NCI-H1092 treated with DMSO at 0.1 percent for 48 hours (cell line): Measurements from ENCODE around the gene ZFYVE28.
A peak's percentile ranks its signal among the peaks of the same experiment; 100 is the strongest.
"Not testable (repeated sequence)": the region's sequence is repeated elsewhere in the genome, so short reads cannot be mapped to it uniquely, and the experiment has no call there.

Experiments used
- DNase-seq: peaks from one replicate; lab custom pipeline; 2025; lab: John Stamatoyannopoulos, UW

The ZFYVE28 gene

DNA sequence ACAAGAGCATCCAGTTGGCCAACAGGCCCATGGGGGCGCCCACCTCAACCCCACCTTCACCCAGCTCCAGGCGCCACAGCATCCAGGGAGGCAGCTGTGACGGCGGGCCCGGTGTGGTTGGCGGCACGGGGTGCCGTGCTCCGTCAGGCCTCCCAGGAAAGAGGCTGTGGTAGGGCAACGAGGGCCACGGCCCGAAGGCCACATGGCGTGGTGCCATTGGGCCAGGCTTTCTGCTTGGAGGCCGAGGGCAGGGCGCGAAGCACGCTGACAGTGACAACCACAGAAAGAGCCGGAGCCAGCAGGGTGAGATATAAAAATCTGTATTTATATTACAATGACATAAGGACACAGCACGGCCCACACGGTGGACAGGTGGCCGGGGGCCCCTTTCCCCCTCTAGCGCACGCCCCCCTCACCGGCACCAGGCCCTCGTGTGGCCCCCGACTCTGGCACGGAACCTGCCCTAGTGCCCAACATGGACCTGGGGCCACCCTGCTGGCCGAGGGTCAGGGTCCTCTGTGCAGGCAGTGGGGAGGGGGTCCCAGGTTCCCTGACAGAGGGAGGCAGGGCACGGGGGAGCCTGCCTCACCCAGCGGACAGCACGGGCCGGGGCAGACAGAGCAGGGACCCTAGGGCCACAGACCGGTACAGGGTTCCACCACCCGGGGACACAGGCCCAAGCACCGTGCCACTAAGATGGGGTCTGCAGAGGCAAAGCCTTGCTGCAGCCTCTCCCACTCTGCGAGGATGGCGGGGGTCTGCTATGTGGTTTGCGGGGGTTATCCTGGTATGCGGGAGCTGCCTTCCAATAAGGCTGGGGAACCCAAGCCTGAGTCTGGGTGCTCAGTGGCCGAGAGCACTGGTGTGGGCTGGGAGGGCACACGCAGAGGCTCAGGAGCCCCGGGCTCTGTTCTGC, 171.1 kb downstream of the ZFYVE28 start:
- DNase-seq: no peak

DNA sequence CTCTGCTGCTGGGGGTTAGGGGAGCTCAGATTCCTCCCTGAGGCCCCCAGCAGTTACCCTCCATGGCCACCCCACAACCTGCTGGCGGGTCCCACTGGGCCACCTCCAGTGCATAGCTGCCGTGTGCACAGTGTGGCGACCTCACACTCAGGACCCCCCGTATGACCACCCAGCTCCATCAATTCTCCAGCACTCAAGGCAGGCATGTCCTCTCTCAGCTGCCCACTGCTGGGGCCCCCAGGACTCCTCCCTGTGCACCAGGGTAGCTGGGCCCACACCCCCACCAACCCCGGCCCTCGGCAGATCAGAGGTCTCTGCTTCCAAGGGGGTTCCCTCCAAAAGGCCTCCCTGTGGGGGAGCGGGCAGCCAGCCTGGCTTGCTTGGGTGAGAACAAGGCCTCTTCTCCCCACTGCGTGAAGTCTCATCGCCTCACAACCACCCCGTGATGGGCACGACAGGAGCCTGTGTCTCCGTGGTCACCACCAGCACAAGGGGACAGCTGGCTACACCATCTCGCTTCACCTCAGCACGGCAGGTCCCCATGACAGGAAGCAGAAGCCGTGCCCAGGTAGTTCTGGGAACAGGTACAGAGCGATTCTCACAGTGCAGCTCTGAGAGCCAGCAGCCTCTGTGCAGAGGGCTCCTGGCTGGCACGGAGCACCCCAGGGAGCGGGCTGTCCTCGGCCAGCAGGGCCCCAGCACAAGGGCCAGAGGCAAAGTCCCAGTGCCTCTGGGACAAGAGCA, 171.9 kb downstream of the ZFYVE28 start:
- DNase-seq: no peak

GRCh38 chr4:2245787-2246275, 172.6 kb downstream of the ZFYVE28 start:
- no peak for DNase-seq

GRCh38 chr4:2245057-2245786, 173.2 kb downstream of the ZFYVE28 start:
- no peak for DNase-seq

DNA sequence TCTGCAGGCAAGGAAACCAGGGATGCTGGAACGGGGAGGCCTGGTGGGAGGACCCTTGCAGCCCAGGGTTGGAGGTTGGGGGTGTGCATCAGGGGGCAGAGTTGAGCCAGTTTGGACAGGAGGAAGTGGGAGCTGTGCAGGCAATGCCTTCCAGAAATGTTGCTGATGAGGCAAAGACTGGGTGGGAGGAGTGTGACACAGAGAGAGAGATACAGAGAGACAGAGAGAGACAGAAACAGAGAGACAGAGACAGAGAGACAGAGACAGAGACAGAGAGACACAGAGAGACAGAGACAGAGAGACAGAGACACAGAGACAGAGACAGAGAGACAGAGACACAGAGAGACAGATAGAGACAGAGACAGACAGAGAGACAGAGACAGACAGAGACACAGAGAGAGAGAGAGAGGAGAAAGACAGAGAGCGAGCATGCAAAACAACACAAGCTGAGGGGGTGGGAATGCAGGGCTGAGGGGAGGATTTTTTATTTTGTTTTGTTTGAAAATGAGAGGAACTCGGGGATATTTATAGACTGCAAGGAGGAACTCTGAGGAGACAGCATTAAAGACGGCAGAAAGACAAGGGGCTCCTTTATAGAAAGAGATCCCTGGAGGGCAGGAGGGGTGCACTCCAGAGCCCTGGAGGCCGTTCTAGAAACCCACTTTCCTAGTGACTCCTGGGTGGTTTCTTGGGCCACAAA, 174.6 kb downstream of the ZFYVE28 start:
- peak; percentile 61 for DNase-seq

DNA sequence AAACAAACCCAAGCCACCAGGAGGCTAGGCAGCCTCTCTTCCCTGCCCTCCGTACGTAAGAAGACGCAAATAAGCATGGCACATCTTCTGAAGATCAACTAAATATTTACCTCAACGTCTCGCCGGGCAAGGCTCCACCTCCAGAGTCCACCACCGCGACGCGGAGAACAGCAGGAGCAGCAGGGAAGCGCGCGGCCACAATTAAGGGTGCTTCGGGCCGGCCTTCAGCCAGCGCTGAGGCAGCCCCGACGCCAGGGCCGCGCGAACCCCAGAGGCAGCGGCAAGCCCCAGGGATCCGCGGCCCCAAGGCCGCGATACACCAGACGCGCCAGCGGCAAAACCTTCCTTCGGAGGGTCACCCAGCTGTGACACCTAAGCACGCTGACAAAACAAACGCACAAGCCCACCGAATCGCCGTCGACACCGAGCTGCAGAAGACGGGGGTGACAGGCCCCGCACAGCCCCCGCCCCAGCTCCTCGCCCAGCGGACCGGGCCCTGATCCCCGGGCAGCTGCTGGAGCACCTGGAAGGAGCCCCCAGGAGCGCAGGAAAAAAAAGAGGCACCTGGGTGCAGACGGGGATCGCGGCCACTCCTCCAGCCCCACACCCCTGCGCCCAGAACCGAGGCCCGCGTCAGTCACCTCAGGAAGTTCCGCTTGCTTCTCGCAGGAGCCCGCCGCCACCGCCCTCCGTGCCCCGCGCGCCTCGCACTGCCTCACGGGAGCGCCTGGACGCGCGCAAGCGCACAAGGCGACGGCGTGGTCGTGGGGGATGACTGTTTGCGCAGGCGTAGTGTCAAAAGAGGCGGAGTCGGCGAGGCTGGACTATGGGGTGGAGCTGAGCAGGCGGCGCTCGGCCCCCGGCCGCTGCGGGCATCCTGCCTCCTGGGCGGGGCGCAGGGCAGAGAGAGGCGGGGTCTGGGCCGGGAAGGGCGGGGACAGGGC, 176.8 kb downstream of the ZFYVE28 start, which contains the start of the genes HAUS3 and POLN:
Gene HAUS3, minus strand, starts transcription at position 712 of the 944 bp plus-strand sequence. CDS start 1,175 bp downstream, outside the sequence.
Gene POLN, minus strand, starts transcription at position 712 of the 944 bp plus-strand sequence. CDS start 12,890 bp downstream, outside the sequence.
- DNase-seq: peak; percentile 95

GRCh38 chr4:2241003-2241402, 177.4 kb downstream of the ZFYVE28 start:
- DNase-seq: no peak

- no peak for DNase-seq
Observed at GRCh38 chr4:2236944-2237666, 181.3 kb downstream of the ZFYVE28 start.

- no peak for DNase-seq
Observed at GRCh38 chr4:2231082-2231481, 187.4 kb downstream of the ZFYVE28 start.

DNA sequence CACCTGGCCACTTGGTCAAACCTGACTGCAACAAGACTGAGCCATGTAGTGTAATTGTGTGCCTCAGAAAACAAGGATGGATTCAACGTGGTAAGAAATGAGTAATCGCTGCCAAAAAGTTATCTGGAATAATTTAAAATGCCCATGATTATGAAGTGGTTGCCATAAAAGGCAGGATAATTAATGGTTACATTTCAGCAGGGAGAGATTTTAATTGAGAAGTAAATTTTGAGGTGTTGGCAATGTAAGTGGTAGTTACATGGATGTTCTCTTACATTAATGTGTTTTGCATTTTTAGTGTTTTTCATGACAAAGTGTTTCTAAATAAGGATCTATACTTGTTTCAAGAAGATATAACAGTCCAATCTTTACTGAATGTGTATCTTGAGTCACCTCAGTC, 192.2 kb downstream of the ZFYVE28 start:
- no peak for DNase-seq

GRCh38 chr4:2222838-2223237, 195.6 kb downstream of the ZFYVE28 start:
- DNase-seq: no peak

GRCh38 chr4:2221378-2221777, 197.1 kb downstream of the ZFYVE28 start:
- not testable (repeated sequence) for DNase-seq

DNA sequence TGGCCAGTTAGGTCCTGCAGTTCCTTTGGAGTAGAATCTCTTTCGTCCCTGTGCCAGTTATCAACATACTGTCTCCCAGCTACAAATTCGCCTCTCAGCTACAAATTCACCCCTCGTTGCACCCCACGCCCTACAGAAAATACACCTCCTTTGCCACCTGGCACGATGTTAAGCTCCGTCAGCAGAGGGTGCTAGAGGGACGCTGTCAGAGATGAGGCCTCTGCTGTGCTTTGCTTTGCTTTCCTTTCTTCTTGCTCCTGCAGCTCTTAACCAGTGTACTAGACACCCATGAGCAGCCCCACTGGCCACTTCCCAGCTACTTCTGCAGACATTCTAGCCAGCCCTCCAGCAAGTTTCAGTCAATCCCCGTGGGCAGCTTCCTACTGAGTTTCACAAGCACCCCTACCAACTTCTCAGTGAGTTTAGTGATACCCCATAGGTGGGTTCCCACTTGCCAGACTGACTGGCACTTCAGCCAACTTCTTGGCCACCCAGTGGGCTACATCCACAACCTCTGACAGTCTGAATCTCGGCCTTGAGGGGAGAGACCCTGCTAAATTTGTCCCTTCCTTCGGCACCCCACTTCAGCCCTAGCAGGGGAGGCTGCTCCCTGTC, 198.3 kb downstream of the ZFYVE28 start:
- DNase-seq: peak; percentile 40
